Calu3 (cell line): ENCODE measurements around the gene ROCK2. TPM values are rescaled to one million over a fixed set of nuclear protein-coding genes. Genes with fewer than 3 reads are reported as not detected.

Source experiments
- BruUV-seq: library from RNA; stranded (reverse); fragments of 400-500 nt; replicated peaks from 2 replicates; lab custom pipeline; 2021; lab: Mats Ljungman, UMichigan
- CTCF ChIA-PET: fragments of 300-600 bp; sonication (Branson Sonifier 250); formaldehyde crosslinking; loops from one replicate; lab custom pipeline; 2022; ENCODE audit warnings: antibody characterized with exemption; lab: Charles Lee
- DNase-seq: peaks from one replicate; pipeline ENCODE4 v3.0.0; 2022
- H3K27ac Mint-ChIP-seq: one replicate; pipeline ENCODE4 v1.8.0; 2022; ENCODE audit warnings: mixed read lengths; ENCODE audit not compliant: unreplicated experiment
- H3K27me3 Mint-ChIP-seq: one replicate; pipeline ENCODE4 v1.8.0; 2022; ENCODE audit warnings: mixed read lengths; ENCODE audit not compliant: unreplicated experiment
- H3K36me3 Mint-ChIP-seq: one replicate; pipeline ENCODE4 v1.8.0; 2022; ENCODE audit warnings: mild to moderate bottlenecking, moderate library complexity, mixed read lengths; ENCODE audit not compliant: insufficient read depth, unreplicated experiment
- H3K4me1 Mint-ChIP-seq: one replicate; pipeline ENCODE4 v1.8.0; 2022; ENCODE audit warnings: mild to moderate bottlenecking, low read depth, mixed read lengths; ENCODE audit not compliant: unreplicated experiment
- H3K4me3 Mint-ChIP-seq: one replicate; pipeline ENCODE4 v1.8.0; 2022; ENCODE audit warnings: mild to moderate bottlenecking, low read depth, moderate library complexity, mixed read lengths; ENCODE audit not compliant: unreplicated experiment
- H3K9me3 Mint-ChIP-seq: one replicate; pipeline ENCODE4 v1.8.0; 2022; ENCODE audit warnings: low read depth, mixed read lengths; ENCODE audit not compliant: unreplicated experiment
- CTCF ChIP-seq: fragments of 200-600 bp; IDR thresholded peaks from one replicate; pipeline ENCODE4 v1.8.0; 2022; ENCODE audit warnings: antibody characterized with exemption; ENCODE audit not compliant: unreplicated experiment
- intact Hi-C: fragments of 100-400 bp; cut with micrococcal nuclease; formaldehyde crosslinking; loops from one replicate; pipeline ENCODE4 v1.10.0; 2022; ENCODE audit not compliant: unreplicated experiment
- total RNA-seq: library from RNA; stranded (reverse); gene quantifications from 2 replicates; pipeline ENCODE4 v1.2.3, GENCODE V29; 2022

Gene ROCK2
- total RNA-seq, 1 experiment from 2014 or later = 35.3 TPM

GRCh38 chr2:11355194-11356053 is 11.0 kb upstream of the ROCK2 start:
- Mint-ChIP-seq H3K4me1 (no peaks in the 10 kb centered on the region), H3K27ac (no peak overlapping the region), H3K4me3 (no peak overlapping the region), H3K36me3 (no peaks in the 10 kb centered on the region), H3K9me3 (no peaks in the 10 kb centered on the region), H3K27me3 (peaks cover 48% of the 10 kb centered on the region)
- no peak for DNase-seq
- no TSS peak for BruUV-seq
- no peak for TF ChIP-seq CTCF
- intact Hi-C loops = no loop called here
- CTCF ChIA-PET = interaction anchor here (0.6 kb wide), 1 partner anchor 212 kb away, joined by 3 read pairs; no protein-coding TSS in a partner anchor

- Mint-ChIP-seq H3K4me3 (no peak overlapping the region), H3K4me1 (no peaks in the 10 kb centered on the region), H3K9me3 (no peaks in the 10 kb centered on the region), H3K27me3 (peaks cover 57% of the 10 kb centered on the region), H3K36me3 (no peaks in the 10 kb centered on the region), H3K27ac (no peak overlapping the region)
- no peak for DNase-seq
- no TSS peak for BruUV-seq
- CTCF ChIA-PET = interaction anchor here (0.6 kb wide), 1 partner anchor 10 kb away, joined by 3 read pairs; no protein-coding TSS in a partner anchor
- intact Hi-C loops = no loop called here
- no peak for TF ChIP-seq CTCF
These were observed 10.1 kb upstream of the ROCK2 start for GRCh38 chr2:11354363-11355154.

- Mint-ChIP-seq H3K4me1 (no peaks in the 10 kb centered on the region), H3K9me3 (no peaks in the 10 kb centered on the region), H3K4me3 (no peak overlapping the region), H3K27me3 (peaks cover 73% of the 10 kb centered on the region), H3K27ac (no peak overlapping the region), H3K36me3 (no peaks in the 10 kb centered on the region)
- DNase-seq = no peak
- TF ChIP-seq CTCF = no peak
- intact Hi-C loops = no loop called here
- CTCF ChIA-PET = interaction anchor here (0.8 kb wide), 1 partner anchor 11 kb away, joined by 6 read pairs; no protein-coding TSS in a partner anchor
- BruUV-seq = no TSS peak
These were observed 8.5 kb upstream of the ROCK2 start for GRCh38 chr2:11352781-11353537.

GRCh38 chr2:11348209-11348749 is 3.8 kb upstream of the ROCK2 start:
- no peak for DNase-seq
- intact Hi-C loops = loop anchor here (10.0 kb wide), 1 partner anchor 67 kb away; no protein-coding TSS in a partner anchor
- Mint-ChIP-seq H3K27ac (no peak overlapping the region), H3K36me3 (peaks cover 20% of the 10 kb centered on the region), H3K9me3 (no peaks in the 10 kb centered on the region), H3K4me3 (no peak overlapping the region), H3K27me3 (peaks cover 52% of the 10 kb centered on the region), H3K4me1 (peaks cover 2% of the 10 kb centered on the region)
- TF ChIP-seq CTCF = no peak
- BruUV-seq = no TSS peak
- CTCF ChIA-PET = interaction anchor here (0.9 kb wide), 1 partner anchor 216 kb away, joined by 3 read pairs; a partner anchor contains a TSS
